GM21737 (cell line): ENCODE measurements around the gene TMCO4.

ENCODE experiments used
- ATAC-seq: cut with Tn5 transposase; IDR thresholded peaks from one replicate; pipeline ENCODE4 v1.9.1; 2021; ENCODE audit warnings: mild to moderate bottlenecking, moderate library complexity; ENCODE audit not compliant: unreplicated experiment

TMCO4 gene

GRCh38 chr1:19662313-19662712 is 137.4 kb downstream of the TMCO4 start:
- ATAC-seq, result no peak

GRCh38 chr1:19661721-19662228 is 137.9 kb downstream of the TMCO4 start:
- no peak for ATAC-seq

DNA sequence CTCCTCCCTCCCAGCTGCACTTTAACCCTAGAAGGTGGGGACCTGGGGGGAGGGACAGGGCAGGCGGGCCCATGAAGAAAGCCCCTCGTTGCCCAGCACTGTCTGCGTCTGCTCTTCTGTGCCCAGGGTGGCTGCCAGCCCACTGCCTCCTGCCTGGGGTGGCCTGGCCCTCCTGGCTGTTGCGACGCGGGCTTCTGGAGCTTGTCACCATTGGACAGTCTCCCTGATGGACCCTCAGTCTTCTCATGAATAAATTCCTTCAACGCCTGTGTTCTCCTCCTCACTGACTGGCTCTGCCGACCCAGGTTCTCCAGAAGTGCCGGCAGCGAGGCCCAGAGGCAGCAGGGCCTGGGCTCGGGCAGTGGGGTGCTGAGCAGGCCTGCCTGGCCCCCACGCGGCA is 141.5 kb downstream of the TMCO4 start:
- no peak for ATAC-seq

GRCh38 chr1:19657511-19657910 is 142.2 kb downstream of the TMCO4 start:
- no peak for ATAC-seq

DNA sequence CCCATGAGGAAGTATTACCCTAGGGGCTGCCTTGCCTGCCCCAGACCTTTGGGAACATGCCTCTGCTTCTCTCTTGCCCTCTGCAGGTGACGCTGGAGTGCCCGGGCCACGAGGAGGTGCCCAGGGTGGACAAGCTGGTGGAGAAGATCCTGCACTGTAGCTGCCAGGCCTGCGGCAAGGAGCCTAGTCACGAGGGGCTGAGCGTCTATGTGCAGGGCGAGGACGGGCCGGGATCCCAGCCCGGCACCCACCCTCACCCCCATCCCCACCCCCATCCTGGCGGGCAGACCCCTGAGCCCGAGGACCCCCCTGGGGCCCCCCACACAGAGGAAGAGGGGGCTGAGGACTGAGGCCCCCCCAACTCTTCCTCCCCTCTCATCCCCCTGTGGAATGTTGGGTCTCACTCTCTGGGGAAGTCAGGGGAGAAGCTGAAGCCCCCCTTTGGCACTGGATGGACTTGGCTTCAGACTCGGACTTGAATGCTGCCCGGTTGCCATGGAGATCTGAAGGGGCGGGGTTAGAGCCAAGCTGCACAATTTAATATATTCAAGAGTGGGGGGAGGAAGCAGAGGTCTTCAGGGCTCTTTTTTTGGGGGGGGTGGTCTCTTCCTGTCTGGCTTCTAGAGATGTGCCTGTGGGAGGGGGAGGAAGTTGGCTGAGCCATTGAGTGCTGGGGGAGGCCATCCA is 142.8 kb downstream of the TMCO4 start:
- no peak for ATAC-seq

DNA sequence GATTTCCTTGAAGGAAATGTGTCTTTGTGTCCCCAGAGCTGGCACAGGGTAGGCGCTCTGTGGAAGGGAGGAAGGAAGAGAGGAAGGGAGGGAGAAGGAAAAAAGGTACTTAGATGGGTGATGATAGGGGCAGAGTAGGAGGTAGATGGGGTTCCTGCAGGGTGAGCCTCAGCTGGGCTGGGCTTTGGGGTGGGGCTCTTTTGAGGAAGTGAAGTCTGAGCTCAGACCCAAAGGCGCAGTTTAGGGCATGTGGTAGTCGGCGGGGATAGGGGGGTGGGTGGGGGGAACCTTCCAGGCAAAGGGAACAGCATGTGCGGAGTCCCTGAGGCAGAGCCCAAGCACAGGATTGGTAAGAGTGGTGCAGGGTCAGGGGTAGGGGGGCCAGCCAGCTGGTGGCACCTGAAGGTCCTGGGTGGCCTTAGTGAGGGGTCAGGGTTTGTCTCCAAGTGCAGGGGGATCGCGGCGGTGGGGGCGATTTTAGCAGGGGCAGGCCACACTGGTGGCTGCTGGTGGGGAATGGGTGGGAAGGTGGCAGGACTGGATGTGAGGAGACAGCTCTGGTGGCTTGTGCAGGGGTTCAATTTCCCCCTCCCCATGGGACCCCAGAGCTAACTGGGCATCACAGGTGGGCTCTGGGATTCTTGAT is 143.5 kb downstream of the TMCO4 start:
- ATAC-seq, result no peak

- no peak for ATAC-seq
Measured at GRCh38 chr1:19655718-19656080, 144.0 kb downstream of the TMCO4 start.

DNA sequence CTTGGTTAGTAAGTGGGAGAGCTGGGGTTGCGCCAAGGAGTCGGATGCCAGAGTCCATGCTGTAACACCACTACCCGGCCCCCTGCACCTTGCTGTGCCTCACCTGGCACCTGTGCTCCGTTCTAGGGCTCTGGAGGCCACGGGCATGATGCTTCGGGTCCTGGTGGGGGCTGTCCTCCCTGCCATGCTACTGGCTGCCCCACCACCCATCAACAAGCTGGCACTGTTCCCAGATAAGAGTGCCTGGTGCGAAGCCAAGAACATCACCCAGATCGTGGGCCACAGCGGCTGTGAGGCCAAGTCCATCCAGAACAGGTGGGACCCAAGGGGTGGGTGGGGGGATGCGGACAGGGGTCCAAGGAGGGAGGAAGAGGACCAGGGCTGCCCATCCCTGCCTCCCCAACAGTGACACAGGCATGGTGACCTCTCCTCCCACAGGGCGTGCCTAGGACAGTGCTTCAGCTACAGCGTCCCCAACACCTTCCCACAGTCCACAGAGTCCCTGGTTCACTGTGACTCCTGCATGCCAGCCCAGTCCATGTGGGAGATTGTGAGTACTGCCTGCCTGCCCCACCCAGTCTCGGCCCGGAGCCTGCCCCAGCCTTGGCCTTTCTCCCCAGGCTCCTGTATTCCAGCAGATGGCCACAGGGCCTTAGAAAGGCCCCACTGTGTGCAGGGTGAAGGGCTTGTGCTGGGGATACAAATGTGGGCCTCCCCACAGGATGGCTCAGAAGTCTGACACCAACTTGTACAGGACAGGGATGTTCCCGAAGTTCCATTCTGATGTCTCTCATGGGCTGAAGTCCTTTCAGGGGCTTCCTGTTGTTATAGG is 144.6 kb downstream of the TMCO4 start:
- ATAC-seq, result no peak

GRCh38 chr1:19654386-19654785 is 145.3 kb downstream of the TMCO4 start:
- ATAC-seq, result no peak

- no peak for ATAC-seq
Measured at GRCh38 chr1:19651141-19651737, 148.5 kb downstream of the TMCO4 start.

DNA sequence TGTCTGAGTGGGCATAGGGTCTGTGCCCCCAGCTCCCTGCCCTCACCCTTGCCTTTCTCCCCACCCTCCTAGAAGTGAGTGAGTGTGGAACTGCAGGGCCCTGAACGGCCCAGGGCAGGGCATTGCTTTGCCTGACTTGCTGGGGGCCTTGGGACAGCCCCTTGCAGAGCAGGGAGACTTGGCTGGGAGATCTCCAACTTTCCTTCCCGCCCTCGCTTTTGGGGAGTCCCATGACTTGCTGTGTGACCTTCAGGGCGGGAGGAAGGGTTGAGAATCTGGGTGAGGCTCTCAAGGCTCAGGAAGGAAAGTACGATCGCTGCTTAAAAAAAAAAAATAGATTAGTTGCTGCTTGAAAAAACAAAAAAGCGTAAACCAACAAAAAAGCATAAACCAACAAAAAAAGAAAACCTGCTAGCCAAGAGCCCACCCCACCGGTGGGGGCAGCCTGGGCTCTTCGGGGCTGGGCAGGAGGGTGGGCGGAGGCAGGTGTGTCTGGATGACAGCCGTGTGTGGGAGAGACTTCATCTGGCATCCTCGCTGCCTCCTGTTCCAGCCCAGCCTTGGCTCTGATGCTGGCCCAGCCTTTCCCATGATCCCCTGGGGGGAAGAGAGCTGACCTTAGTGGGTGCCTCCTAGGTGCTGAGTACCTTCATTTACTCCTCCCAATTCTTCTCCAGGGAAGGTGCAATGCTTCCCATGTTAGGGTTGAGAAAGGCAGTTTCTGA is 149.1 kb downstream of the TMCO4 start:
- no peak for ATAC-seq

- ATAC-seq, result no peak
Measured at GRCh38 chr1:19648689-19649088, 151.0 kb downstream of the TMCO4 start.

- no peak for ATAC-seq
Measured at GRCh38 chr1:19648239-19648638, 151.5 kb downstream of the TMCO4 start.

DNA sequence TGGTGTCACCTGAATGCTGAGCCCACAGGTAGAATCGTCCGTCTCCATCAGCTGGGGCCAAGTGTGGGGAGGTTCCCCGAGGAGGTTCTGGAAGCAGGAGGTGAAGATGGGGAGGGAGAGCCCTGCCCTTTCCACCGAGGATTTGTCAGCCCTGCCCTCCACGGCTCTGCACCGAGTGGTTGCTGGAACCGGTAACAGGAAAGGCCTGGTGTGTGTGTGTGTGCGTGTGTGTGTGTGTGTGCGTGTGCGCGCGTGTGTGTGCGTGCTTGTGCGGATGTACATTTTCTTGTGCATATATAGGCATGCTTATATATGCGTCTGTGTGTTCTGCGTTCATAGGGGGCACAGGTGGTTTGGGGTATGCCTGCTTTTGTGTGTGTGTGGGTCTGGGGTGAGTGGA is 152.1 kb downstream of the TMCO4 start:
- ATAC-seq, result no peak

DNA sequence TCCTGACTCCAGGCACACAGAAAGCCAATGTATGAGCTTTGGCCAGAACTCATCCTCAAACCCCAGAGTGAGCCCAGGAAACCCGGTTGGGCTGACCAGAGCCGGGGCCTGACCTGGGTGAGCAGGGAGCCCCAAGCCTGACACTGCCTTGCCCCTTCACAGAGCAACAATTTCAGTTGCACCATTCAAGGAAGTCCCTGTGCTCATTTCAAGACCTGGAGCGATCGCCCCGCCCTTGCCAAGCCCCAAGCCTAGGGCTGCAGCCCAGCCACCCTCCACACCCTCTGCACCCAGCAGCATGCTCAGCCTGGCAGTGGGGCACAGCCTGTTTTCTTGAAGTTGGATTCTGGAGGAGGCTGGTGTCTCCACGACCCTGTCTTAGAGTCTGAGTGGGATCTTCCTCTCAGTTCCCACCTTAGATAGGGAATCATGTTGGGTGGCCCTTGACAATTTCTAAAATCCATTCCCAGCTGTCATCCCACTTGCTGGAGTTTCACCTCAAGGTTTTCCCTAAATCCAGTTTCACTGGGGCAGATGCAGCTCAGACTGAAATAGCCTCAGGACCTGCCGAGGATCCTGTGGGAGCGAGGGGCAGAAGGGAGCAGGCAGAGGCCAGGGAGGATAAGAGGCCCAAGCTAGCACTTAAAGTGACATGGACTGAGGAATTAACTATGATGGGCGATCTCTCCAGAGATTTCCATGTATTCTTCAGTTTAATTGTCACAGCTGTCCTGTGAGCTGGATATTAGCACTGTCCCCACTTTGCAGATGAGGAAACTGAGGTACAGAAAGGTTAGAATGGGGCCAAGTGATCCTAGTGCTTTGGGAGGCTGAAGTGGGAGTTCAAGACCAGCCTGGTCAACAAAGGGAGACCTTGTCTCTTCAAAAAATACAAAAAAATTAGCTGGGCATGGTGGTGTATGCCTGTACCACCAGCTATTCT is 153.1 kb downstream of the TMCO4 start:
- no peak for ATAC-seq

DNA sequence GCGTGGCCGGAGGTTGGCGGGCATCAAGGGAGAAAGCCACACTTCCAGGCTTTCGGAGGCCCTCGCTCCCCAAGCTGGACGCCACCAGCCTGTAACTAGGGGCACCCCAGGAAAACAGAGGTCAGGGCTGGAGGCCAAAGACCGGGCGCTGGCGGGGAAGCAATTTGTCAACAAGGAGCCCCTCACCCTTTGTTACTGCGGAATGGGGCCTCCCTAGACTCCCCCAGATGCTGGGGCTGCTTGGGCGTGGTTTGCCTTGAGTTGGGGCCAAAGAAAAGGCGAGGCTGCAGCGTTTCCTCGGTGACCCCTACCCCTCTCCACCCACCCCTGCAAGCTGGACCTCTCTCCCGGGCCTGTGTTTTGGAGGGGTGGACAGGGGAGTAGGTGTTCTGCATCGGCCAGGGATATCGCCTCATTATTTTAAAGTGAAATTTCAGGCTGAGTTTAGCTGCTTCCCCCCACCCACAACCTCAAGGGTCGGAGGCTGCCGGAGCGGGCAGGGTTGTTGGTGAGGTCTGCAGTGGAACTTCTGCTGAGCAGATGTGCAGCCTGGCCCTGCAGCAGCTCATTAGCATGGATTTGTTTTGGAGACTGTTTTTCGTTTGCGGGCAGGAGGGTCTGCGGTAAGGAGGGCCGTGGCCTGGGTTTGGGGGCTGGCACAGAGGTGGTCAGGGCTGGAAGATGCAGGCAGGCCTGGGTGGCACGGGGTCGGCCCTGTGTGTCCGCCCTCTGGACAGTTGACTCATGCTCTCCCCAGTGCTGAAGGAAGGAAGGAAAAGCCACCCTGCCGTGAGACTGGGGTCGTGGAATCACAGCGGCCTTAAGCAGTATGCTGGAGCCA is 154.1 kb downstream of the TMCO4 start:
- no peak for ATAC-seq

- ATAC-seq, result peak; percentile 12
Measured at GRCh38 chr1:19644681-19645410, 154.9 kb downstream of the TMCO4 start.

- peak; percentile 5 for ATAC-seq
Measured at GRCh38 chr1:19644395-19644680, 155.4 kb downstream of the TMCO4 start.
